ENCODE results near the gene ZEB2.

- no peak for TF ChIP-seq CTCF (IDR thresholded peaks at IDR 0.05)
- TF ChIP-seq POLR2A (IDR thresholded peaks at IDR 0.05), result no peak
Measured at GRCh38 chr2:144481666-144482065, 38.3 kb downstream of the ZEB2 start.
